ENCODE data around the gene CCDC116. TPM values are rescaled to one million over a fixed set of nuclear protein-coding genes. Genes with fewer than 3 reads are reported as not detected.
"Not testable (repeated sequence)": the region's sequence is repeated elsewhere in the genome, so short reads cannot be mapped to it uniquely, and the experiment has no call there.

CCDC116 gene
- 0.53 TPM for total RNA-seq
- polyA plus RNA-seq, result 0.37 TPM

- no peak within 1 kb of the TSS for H3K27ac ChIP-seq (ENCODE audit: low read depth)
- no peak within 1 kb of the TSS for H3K4me3 ChIP-seq (ENCODE audit: low read depth, low read length)
- peaks cover 2% of the 10 kb centered on the region for H3K36me3 ChIP-seq (ENCODE audit: insufficient read depth)
- H3K4me1 ChIP-seq (ENCODE audit: insufficient read depth), result no peaks in the 10 kb centered on the region
- DNase-seq (ENCODE audit: extremely low spot score), result no peak
- 52% methylated on average over 27 of the region's 27 CpGs for WGBS
Measured at GRCh38 chr22:21632237-21632895, at the start of gene CCDC116. Gene CCDC116 (plus strand): TSS chr22:21632760. CDS start chr22:21633182, 422 bp downstream.

- 67% methylated on average over 10 of the region's 10 CpGs for WGBS
- peaks cover 8% of the 10 kb centered on the region for H3K4me1 ChIP-seq (ENCODE audit: insufficient read depth)
- H3K27ac ChIP-seq (ENCODE audit: low read depth), result no peak overlapping the region
- DNase-seq (ENCODE audit: extremely low spot score), result no peak
- H3K4me3 ChIP-seq (ENCODE audit: low read depth, low read length), result no peak overlapping the region
- H3K36me3 ChIP-seq (ENCODE audit: insufficient read depth), result no peaks in the 10 kb centered on the region
Measured at GRCh38 chr22:21582801-21583740, 49.5 kb upstream of the CCDC116 start.

GRCh38 chr22:21585389-21585788 lies 47.2 kb upstream of the CCDC116 start:
- Histone ChIP-seq H3K36me3 (ENCODE audit: insufficient read depth) (no peaks in the 10 kb centered on the region), H3K27ac (ENCODE audit: low read depth) (no peak overlapping the region), H3K4me1 (ENCODE audit: insufficient read depth) (peaks cover 5% of the 10 kb centered on the region), H3K4me3 (ENCODE audit: low read depth, low read length) (no peak overlapping the region)
- DNase-seq (ENCODE audit: extremely low spot score), result no peak
- WGBS, result 91% methylated on average over 2 of the region's 2 CpGs

GRCh38 chr22:21587803-21588611 lies 44.6 kb upstream of the CCDC116 start:
- WGBS, result 65% methylated on average over 4 of the region's 4 CpGs
- H3K27ac ChIP-seq (ENCODE audit: low read depth), result no peak overlapping the region
- peaks cover 4% of the 10 kb centered on the region for H3K4me1 ChIP-seq (ENCODE audit: insufficient read depth)
- no peak overlapping the region for H3K4me3 ChIP-seq (ENCODE audit: low read depth, low read length)
- H3K36me3 ChIP-seq (ENCODE audit: insufficient read depth), result no peaks in the 10 kb centered on the region
- no peak for DNase-seq (ENCODE audit: extremely low spot score)

- Histone ChIP-seq H3K4me3 (ENCODE audit: low read depth, low read length) (no peak overlapping the region), H3K36me3 (ENCODE audit: insufficient read depth) (no peaks in the 10 kb centered on the region), H3K27ac (ENCODE audit: low read depth) (no peak overlapping the region), H3K4me1 (ENCODE audit: insufficient read depth) (peaks cover 1% of the 10 kb centered on the region)
- WGBS, result 90% methylated on average over 8 of the region's 8 CpGs
- DNase-seq (ENCODE audit: extremely low spot score), result no peak
Measured at GRCh38 chr22:21589396-21589795, 43.2 kb upstream of the CCDC116 start.

- no peak for DNase-seq (ENCODE audit: extremely low spot score)
- Histone ChIP-seq H3K36me3 (ENCODE audit: insufficient read depth) (peaks cover 4% of the 10 kb centered on the region), H3K27ac (ENCODE audit: low read depth) (no peak overlapping the region), H3K4me1 (ENCODE audit: insufficient read depth) (no peaks in the 10 kb centered on the region), H3K4me3 (ENCODE audit: low read depth, low read length) (no peak overlapping the region)
- 88% methylated on average over 9 of the region's 9 CpGs for WGBS
Measured at GRCh38 chr22:21590809-21591641, 41.5 kb upstream of the CCDC116 start.

GRCh38 chr22:21591695-21592094 lies 40.9 kb upstream of the CCDC116 start:
- 78% methylated on average over 9 of the region's 9 CpGs for WGBS
- DNase-seq (ENCODE audit: extremely low spot score), result no peak
- Histone ChIP-seq H3K27ac (ENCODE audit: low read depth) (no peak overlapping the region), H3K4me3 (ENCODE audit: low read depth, low read length) (no peak overlapping the region), H3K36me3 (ENCODE audit: insufficient read depth) (peaks cover 4% of the 10 kb centered on the region), H3K4me1 (ENCODE audit: insufficient read depth) (no peaks in the 10 kb centered on the region)

- Histone ChIP-seq H3K36me3 (ENCODE audit: insufficient read depth) (peaks cover 4% of the 10 kb centered on the region), H3K4me3 (ENCODE audit: low read depth, low read length) (no peak overlapping the region), H3K27ac (ENCODE audit: low read depth) (no peak overlapping the region), H3K4me1 (ENCODE audit: insufficient read depth) (no peaks in the 10 kb centered on the region)
- no peak for DNase-seq (ENCODE audit: extremely low spot score)
- WGBS, result 84% methylated on average over 3 of the region's 3 CpGs
Measured at GRCh38 chr22:21592422-21592821, 40.1 kb upstream of the CCDC116 start.

- peaks cover 4% of the 10 kb centered on the region for H3K36me3 ChIP-seq (ENCODE audit: insufficient read depth)
- DNase-seq (ENCODE audit: extremely low spot score), result no peak
- H3K27ac ChIP-seq (ENCODE audit: low read depth), result no peak overlapping the region
- WGBS, result 84% methylated on average over 11 of the region's 11 CpGs
- no peak overlapping the region for H3K4me3 ChIP-seq (ENCODE audit: low read depth, low read length)
- H3K4me1 ChIP-seq (ENCODE audit: insufficient read depth), result no peaks in the 10 kb centered on the region
Measured at GRCh38 chr22:21593406-21594232, 38.9 kb upstream of the CCDC116 start.

GRCh38 chr22:21594865-21595452 lies 37.6 kb upstream of the CCDC116 start:
- Histone ChIP-seq H3K4me3 (ENCODE audit: low read depth, low read length) (no peak overlapping the region), H3K27ac (ENCODE audit: low read depth) (no peak overlapping the region), H3K4me1 (ENCODE audit: insufficient read depth) (no peaks in the 10 kb centered on the region), H3K36me3 (ENCODE audit: insufficient read depth) (peaks cover 4% of the 10 kb centered on the region)
- WGBS, result 76% methylated on average over 5 of the region's 5 CpGs
- no peak for DNase-seq (ENCODE audit: extremely low spot score)

- WGBS, result 96% methylated on average over 13 of the region's 13 CpGs
- not testable (repeated sequence) for DNase-seq (ENCODE audit: extremely low spot score); H3K4me3 ChIP-seq (ENCODE audit: low read depth, low read length); H3K36me3 ChIP-seq (ENCODE audit: insufficient read depth); H3K27ac ChIP-seq (ENCODE audit: low read depth); H3K4me1 ChIP-seq (ENCODE audit: insufficient read depth)
Measured at GRCh38 chr22:21596356-21597135, 36.0 kb upstream of the CCDC116 start.
